ENCODE results near the gene TAB2. TPM values are rescaled to one million over a fixed set of nuclear protein-coding genes. Genes with fewer than 3 reads are reported as not detected.

TAB2 gene
- total and polyA plus RNA-seq, 2 experiments from 2014 or later: 14.2 to 51.9 TPM

GRCh38 chr6:149392093-149392492 is 74.6 kb downstream of the TAB2 start:
- no peak overlapping the region for H3K4me3 ChIP-seq
- H3K9me3 ChIP-seq (ENCODE audit: low read depth): no peaks in the 10 kb centered on the region

GRCh38 chr6:149392535-149392934 is 75.0 kb downstream of the TAB2 start:
- Histone ChIP-seq H3K79me2 (peaks cover 72% of the 10 kb centered on the region), H3K4me1 (ENCODE audit: insufficient read depth) (peaks cover 10% of the 10 kb centered on the region), H3K36me3 (replicated peaks; ENCODE audit: insufficient read depth, low read depth) (no peaks in the 10 kb centered on the region), H3K9me2 (replicated peaks; ENCODE audit: insufficient read depth) (no peaks in the 10 kb centered on the region), H3K4me2 (no peak overlapping the region), H3K9me3 (ENCODE audit: low read depth) (no peaks in the 10 kb centered on the region), H2AFZ (no peak overlapping the region), H4K20me1 (ENCODE audit: insufficient read depth, poor library complexity, severe bottlenecking) (peaks cover 13% of the 10 kb centered on the region), H3K4me3 (no peak overlapping the region), H3K27me3 (no peaks in the 10 kb centered on the region), H3K27ac (no peak overlapping the region)
- no peak for TF ChIP-seq CTCF (IDR thresholded peaks at IDR 0.05; ENCODE audit: poor library complexity)
- TF ChIP-seq EZH2 (IDR thresholded peaks at IDR 0.05; ENCODE audit: borderline replicate concordance): no peak
- no peak for TF ChIP-seq EZH2phosphoT487 (IDR thresholded peaks at IDR 0.05; ENCODE audit: low read depth, severe bottlenecking, unreplicated experiment)
- DNase-seq (ENCODE audit: low spot score): no peak

More at GRCh38 chr6:149392093-149392492, 74.6 kb downstream of the TAB2 start:
- DNase-seq (ENCODE audit: low spot score): no peak
- no peak overlapping the region for H3K4me2 ChIP-seq
- H3K27ac ChIP-seq: no peak overlapping the region
- TF ChIP-seq EZH2phosphoT487 (IDR thresholded peaks at IDR 0.05; ENCODE audit: low read depth, severe bottlenecking, unreplicated experiment): no peak
- TF ChIP-seq EZH2 (IDR thresholded peaks at IDR 0.05; ENCODE audit: borderline replicate concordance): no peak
- no peak for TF ChIP-seq CTCF (IDR thresholded peaks at IDR 0.05; ENCODE audit: poor library complexity)
- 96% methylated on average over 6 of the region's 6 CpGs for whole genome bisulfite sequencing (ENCODE audit: low lambda C conversion rate, missing lambda C conversion rate)
- no peaks in the 10 kb centered on the region for H3K9me2 ChIP-seq (replicated peaks; ENCODE audit: insufficient read depth)
- no peak overlapping the region for H2AFZ ChIP-seq
- H3K27me3 ChIP-seq: no peaks in the 10 kb centered on the region
- H3K79me2 ChIP-seq: peaks cover 72% of the 10 kb centered on the region
- peaks cover 14% of the 10 kb centered on the region for H3K4me1 ChIP-seq (ENCODE audit: insufficient read depth)
- H3K36me3 ChIP-seq (replicated peaks; ENCODE audit: insufficient read depth, low read depth): no peaks in the 10 kb centered on the region
- H4K20me1 ChIP-seq (ENCODE audit: insufficient read depth, poor library complexity, severe bottlenecking): peaks cover 13% of the 10 kb centered on the region

- no peak for DNase-seq (ENCODE audit: low spot score)
- TF ChIP-seq CTCF (IDR thresholded peaks at IDR 0.05; ENCODE audit: poor library complexity) (no peak), EZH2phosphoT487 (IDR thresholded peaks at IDR 0.05; ENCODE audit: low read depth, severe bottlenecking, unreplicated experiment) (no peak), EZH2 (IDR thresholded peaks at IDR 0.05; ENCODE audit: borderline replicate concordance) (no peak)
- Histone ChIP-seq H3K9me3 (ENCODE audit: low read depth) (no peaks in the 10 kb centered on the region), H3K4me3 (no peak overlapping the region), H3K4me2 (no peak overlapping the region), H3K36me3 (replicated peaks; ENCODE audit: insufficient read depth, low read depth) (no peaks in the 10 kb centered on the region), H3K27me3 (no peaks in the 10 kb centered on the region), H3K4me1 (ENCODE audit: insufficient read depth) (peaks cover 7% of the 10 kb centered on the region), H3K9me2 (replicated peaks; ENCODE audit: insufficient read depth) (no peaks in the 10 kb centered on the region), H3K79me2 (peaks cover 72% of the 10 kb centered on the region), H2AFZ (no peak overlapping the region), H3K27ac (no peak overlapping the region), H4K20me1 (ENCODE audit: insufficient read depth, poor library complexity, severe bottlenecking) (peaks cover 13% of the 10 kb centered on the region)
These were observed 75.6 kb downstream of the TAB2 start for GRCh38 chr6:149393002-149393679.
